GM21619 (cell line): Measurements from ENCODE around the gene PMEL.

Source experiments
- ATAC-seq: cut with Tn5 transposase; IDR thresholded peaks from one replicate; pipeline ENCODE4 v1.9.1; 2021; ENCODE audit not compliant: unreplicated experiment

PMEL gene

DNA sequence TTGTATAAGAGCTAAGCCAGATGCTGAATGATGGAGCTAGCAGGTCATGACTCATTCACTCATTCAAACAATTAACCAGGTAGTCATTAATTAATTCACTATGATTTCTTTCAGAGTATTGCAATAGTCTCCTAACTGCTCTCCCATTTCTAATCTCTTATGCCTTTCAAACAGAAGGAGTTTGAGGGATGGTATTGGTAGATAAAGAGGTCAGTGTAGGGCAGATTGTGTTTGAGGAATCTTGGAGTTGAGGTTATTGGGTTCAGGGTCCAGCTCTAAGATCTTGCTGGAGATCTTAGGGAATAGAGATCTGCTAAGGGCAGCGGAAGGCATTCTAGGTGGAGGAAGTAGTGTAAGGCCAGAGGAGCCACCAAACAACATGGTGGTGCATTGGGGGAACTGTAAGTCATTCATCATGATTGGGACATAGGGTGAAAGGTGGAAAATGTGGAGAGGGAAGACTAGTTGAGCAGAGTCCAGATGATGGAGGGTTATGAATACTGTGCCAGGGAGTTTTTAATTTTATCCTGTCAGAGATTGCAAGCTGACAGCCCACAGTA, 23.2 kb downstream of the PMEL start:
- ATAC-seq = no peak

DNA sequence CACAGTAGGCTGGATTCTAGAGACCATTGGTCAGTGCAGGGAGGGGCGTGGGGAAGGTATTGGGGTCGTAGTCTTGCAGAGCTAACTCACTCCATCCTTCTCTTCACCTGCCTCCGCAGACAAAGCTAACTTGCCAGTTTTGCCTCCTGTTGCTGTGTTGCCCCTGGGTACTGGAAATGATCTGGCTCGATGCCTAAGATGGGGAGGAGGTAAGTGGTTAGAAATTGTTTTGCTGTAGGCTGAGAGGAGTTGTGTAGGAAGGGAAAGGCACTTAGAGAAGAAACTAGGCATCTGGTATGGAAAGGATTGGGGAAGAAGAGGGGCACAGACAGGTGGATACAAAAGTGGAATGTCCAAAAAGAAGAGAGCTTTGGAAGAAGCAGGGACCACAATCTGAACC, 23.8 kb downstream of the PMEL start:
- no peak for ATAC-seq

DNA sequence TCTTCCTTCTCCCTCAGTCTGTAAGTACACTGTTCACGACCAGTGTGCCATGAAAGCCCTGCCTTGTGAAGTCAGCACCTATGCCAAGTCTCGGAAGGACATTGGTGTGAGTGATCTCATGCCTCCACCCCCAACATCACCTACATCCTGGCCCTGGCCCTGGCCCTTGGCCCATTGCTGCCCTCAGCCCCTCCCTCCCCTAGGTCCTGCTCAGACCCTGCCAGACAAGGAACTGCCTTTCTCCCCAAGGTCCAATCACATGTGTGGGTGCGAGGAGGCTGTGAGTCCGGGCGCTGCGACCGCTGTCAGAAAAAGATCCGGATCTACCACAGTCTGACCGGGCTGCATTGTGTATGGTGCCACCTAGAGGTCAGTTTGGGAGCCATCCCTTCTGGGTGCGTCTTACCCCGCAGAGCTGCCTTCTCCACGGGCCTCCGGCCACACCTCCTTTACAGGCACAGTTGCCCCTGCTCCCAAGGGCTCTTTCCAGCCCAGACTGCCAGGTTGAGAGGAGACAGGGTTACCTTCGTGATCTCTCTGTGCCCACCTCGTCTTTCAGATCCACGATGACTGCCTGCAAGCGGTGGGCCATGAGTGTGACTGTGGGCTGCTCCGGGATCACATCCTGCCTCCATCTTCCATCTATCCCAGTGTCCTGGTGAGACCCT, 25.6 kb downstream of the PMEL start:
- ATAC-seq = peak; percentile 97

DNA sequence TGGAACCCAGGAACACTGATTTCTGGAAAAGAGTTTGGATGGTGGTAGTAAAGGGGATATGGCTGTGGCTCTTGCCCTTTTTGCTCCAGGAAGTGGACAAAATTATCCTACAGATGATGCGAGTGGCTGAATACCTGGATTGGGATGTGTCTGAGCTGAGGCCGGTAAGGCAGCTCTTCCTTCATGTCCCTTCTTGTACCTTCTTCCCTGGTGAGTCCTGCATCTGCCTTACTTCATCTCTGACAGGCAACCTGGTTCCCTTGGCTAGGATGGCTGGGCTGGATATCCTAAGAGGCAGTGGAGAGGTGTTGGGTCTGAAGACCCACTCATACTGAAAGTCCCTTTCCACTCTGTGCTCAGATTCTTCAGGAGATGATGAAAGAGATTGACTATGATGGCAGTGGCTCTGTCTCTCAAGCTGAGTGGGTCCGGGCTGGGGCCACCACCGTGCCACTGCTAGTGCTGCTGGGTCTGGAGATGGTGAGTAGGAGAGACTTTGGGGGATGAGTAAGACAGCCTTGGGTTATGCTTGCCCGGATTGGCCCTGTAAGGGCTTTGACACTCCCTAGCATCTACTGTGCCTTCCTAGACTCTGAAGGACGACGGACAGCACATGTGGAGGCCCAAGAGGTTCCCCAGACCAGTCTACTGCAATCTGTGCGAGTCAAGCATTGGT, 26.9 kb downstream of the PMEL start:
- no peak for ATAC-seq

DNA sequence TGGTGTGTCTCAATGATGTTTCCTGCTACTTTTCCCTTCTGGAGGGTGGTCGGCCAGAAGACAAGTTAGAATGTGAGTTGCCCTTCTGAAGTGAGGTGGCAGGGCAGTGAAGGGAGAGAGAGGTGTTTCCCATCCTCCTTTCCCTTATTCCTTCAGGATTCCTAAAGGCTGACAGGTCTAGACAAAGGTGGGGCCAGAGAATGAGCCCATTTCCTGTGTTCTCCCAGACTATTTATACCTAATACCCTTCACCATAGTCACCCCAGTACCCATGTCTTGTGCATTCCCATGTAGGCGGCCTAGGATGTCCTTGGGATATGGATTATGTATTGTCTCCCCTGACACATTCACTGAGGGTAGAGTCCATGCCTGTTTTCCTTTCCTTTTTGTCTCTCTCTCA, 27.9 kb downstream of the PMEL start:
- no peak for ATAC-seq

DNA sequence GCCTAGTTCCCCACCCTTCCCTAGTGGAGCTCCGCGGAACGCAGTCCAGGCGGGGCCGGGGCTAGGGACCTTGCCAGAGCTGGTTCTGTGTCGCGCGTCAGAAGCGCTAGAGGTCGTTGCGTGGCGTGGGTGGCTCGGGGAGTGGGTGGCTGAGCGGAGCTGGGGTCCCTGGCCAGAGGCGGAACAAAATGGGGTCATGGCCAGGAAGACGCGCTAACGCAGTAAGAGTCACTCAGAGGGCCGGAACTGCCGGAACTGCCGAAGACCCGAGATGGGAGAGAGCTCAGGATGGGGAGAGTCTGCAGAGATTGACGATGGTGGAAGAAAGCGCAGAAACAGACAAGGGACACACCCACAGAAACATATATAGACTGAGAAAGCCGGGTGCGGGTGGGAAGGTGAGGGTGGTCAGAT, 30.1 kb downstream of the PMEL start:
- ATAC-seq = no peak

DNA sequence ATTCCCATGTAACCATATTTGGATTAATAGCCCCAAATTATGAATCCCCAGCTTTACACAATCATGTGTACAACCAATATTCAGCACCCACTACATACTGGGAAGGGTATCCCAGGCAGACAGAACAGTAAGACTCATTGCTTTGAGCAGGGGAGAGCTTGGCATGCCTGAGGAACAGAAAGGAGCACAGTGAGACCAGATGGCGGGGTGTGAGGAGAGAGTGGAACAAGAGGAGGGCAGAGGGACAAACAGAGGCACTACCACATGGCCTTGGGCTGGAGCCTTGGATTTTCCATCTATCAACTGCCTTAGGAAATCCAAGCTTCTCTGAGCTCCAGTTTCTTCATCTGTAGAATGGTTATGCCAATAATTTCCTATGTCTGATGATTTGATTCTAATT, 31.1 kb downstream of the PMEL start:
- no peak for ATAC-seq

DNA sequence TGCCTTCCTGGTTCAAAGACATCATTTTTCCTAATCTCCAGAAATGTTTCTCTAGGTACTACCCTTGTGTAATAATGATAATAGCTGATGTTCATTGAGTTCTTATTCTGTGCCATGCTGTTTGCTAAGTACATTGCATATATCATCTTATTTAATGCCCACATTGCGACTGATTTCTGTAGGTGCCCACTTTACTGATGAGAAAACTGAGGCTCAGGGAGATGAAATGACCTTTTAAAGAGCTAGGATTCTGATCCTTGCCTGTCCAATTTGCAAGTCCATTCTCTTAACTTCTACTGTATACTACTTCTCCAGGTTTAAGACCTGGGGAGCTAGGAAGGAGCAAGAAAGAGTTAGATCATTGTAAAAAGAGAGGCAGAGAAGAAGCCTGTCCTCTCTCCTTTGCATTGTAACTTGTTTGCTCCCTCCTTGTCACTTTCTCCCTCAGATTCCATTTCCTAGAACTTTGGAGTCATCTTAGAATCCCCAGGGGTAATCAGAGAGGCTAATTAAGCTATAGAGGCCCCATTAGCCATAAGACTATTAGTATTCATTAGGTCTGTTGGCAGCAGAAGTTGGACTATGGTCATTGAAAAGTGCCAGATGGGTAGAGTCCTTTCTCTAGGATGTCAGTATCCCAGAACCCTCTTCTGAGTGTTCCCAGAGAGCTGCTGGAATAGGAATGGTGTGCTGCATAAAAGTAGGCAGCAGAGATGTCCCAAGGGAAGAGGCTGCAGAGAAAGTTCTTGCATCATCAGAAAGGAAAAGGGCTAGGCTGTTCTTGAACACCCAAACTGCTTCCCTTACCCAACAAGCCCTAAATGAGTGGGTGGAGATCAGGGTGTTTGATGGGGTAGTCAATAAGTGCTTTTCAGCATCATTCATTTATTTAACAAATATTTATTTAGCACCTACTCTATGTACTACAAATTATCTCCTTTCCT, 31.8 kb downstream of the PMEL start:
- no peak for ATAC-seq

DNA sequence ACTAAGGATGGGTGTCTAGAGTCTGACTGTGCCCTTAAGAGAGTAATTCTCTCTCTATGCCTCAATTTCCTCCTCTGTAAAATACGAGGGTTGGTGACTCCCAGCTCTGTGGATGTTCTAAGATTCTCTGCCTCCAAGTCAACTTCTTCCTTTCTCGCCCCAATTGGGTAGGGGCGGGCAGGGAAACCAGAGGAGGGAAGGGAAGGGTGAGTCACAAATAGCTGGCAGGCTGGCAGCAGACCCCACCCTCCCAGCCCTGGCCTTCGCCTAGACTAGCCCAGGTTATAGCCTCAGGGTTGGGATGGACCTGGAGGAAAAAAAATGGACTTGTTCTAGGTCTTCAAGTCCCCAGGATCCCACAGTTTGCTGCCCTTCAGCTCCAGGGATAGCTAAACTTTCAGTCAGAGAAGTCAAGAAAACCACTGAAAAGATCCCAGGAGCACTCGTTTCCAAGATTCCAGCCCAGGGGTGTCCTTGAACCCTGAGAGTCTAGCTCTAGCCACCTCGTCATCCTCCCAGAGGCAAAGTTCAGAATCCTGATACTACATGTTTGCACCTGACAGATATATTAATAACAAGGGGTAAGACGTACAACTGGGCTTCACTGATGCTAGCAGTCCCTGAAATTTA, 32.6 kb downstream of the PMEL start:
- ATAC-seq = no peak

DNA sequence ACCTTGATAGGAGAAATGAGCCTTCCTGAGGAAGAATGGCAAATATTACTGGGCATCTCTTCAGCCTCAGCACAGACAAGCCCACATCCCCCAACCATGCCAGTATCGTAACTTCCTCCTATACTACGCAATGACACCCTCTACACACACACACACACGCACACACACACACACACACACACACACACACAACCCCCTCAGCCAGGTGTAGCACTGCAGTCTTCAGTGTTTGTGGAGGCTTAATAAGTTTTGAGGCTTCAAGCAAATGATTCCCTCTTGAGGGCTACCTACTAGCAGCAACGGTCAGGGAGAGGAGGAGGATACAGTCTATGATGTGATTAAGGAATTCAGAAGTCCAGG, 33.3 kb downstream of the PMEL start:
- no peak for ATAC-seq

DNA sequence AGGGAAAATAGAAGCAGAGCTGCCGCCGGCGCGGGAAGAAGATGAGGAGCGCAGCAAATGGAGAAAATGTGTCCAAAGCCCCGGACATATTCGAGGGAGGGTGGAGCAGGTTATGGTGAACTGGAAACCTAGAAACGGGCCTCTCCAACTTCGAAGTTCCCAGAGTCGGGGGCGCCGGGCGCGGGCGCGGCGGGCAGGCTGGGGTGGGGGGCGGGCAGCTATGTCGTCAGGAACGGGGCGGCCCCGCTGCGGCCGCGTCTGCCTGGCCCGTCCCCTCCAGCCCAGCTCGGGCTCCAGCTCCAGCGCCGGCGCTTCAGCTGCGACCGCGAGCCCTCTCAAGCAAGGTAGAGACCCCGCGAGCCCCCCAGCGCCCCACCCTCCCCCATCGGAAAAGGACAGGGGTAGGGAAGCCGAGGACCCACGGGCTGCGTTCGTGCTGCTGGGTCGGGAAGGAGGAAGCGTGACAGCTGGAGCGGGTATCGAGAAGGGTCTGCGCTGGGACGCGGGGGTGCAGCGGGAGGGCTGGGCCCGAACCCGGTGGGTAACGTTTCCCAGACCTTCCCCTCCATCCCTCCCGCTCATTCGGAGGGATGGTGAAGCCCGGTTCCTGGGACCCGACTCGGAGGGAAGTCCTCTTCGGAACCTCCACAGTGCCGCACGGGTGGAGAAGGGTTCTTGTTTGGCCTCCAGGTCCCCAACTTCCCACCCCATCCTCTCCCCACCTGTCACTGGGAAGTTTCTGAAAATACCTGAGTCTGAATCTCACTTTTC, 33.9 kb downstream of the PMEL start:
- ATAC-seq = no peak

DNA sequence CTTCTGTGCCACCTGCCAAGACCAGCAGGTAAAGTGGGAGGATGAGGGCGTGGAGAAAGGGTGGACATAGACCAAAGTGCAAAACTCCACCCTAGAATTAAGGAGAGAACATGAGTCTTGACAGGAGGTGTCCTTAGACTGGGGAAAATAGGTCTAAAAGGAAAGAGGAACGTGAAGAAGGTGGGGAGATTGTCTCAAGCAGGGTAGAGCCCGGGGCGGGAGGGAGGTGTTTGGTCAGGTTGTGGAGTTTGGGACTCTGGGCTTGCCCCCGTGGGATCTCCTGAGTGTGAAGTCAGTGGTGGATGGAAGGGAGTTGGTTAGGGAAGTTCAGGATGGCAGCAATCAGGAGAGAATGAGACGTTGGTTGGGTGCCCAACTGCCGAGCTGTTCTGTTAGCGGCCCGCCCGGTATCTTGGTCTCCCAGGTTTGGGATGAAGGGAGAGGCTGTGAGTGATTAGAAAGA, 34.5 kb downstream of the PMEL start:
- ATAC-seq = no peak

DNA sequence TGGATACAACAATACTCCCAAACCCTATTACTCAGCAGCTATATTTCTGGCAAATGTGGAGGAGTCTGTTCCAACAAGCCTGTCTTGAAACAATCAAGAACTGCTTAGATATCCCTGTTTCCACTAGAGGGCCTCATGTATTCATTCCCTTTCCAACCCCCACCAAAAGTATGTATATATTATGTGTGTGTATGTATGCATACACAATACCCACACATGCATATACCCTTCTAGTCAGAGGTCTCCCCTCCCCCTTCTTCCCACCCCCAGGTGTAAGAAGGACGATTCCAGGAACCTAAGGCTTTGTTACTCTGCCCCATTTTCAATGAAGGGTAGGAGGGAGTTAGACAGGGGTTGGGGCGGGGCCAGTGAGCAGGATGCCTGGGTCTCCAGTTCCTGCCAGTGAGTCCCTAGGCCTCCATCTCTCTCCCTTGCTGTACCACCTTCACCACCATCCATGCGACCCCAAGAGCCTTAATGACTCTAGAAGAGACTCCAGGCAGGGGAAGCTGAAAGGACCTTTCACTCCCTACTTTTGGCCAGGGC, 35.0 kb downstream of the PMEL start, which contains the start of gene DGKA:
DGKA (plus strand) TSS at position 392 of the 546 bp plus-strand sequence. CDS start 5,342 bp downstream, outside the sequence.
- ATAC-seq = peak; percentile 20

DNA sequence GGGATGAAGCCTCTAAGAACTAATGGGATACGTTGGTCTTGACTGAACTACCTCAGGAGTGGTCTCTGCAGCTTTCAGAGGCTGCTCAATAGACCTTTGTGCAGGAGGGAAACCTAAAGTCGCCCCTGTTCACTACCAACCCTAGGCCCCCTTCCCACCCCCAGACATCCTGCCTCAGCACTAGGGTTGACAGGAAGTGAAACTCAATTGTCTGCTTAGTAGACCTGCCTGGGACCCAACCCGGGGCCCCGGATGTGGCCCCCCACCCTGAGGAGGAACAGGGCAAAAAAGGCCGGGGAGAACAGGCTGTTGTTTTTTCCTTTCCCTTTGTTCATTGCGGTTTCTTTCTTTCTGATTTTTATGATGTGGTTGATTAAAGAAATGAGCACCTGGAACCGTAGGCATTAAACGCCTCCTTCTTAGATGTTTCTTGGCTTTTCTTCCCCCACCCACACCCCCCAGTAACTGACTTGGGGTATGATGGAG, 36.5 kb downstream of the PMEL start:
- ATAC-seq = peak; percentile 35

DNA sequence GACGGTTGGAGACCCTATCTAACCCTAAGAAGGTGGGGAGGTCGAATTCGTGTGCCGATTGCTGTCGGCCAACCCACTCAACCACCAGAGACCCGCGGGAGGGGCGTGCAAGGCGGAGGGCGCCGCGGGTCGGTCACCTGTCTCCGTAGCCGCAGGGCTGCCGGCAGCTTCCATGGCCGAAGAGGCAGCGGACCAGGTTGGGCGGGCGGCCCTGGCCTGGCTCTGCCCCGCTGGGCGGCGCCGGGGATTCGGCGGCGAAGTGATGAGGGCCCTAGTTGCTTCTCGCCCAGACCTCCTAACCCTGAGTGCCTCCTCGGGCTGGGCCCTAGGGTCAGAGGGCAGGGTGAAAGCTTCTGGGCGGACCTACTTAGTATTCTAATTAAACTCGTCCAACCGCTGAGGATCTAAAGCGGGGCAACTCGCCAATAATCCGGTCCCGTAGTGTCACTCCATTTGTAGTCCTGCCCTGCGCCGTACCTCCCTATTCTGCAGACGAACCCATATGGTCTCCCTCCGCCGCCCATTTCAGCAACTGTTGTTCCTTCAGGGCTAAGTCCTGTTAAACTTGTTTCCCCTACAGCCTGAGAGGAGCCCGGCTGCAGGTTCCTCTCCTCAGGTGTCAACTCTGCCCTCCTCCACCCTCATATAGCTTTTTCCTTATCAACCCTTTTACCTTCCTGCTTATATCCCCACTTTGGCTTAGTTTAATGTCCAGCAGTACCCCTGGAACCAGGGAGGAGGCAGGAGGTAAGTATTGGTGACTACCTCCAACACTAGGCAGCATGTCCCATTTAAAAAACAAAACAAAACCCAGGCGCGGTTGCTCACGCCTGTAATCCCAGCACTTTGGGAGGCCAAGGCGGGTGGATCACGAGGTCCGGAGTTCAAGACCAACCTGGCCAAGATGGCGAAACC, 38.0 kb downstream of the PMEL start, which contains the start of gene PYM1:
PYM1 (minus strand) TSS at position 307 of the 915 bp plus-strand sequence; CDS start at position 174, 133 bp downstream.
- ATAC-seq = peak; percentile 36

DNA sequence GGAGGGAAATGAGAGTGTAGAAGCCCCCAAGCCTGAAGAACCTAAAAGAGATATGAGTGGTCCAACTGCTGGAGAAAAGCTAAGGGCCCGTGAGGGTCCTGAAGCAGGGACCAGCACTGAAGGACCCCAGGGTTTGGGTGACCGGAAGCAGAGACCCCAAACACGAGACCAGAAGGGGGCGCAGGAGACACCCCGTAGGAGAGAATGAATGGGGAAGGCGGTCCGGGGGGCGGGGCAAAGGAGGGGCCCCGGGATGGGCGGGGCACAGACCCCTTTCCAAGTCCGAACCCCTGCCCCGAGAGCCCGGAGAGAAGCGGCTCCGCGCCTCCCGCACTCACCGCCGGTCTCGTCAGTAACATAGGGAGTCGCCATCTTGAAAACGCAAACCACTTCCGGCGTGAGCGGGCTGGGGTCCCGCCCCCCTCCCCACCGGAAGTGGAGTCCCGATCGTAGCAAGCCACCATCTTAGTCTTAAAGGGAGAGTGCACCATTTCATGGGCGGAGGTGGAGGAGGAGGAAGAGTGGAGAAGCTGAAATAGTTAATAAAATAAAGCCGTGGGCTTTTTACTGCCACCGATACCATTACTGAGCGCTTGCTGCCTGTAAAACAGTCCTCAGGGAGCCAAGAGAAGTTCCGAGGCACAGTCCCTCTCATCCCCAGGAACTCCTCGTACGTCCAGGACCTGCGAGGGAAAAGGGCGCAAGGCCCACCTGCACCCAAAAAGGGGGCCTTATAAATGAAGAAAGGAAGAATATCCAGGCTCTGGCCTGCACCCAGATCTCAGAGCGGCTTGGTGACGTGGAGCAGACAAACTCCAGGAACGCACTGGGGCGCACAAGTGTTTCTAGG, 38.9 kb downstream of the PMEL start:
- peak; percentile 39 for ATAC-seq
